H1 (cell line): ENCODE data around the gene RAD51B. TPM values are rescaled to one million over a fixed set of nuclear protein-coding genes. Genes with fewer than 3 reads are reported as not detected.
"Not testable (repeated sequence)": the region's sequence is repeated elsewhere in the genome, so short reads cannot be mapped to it uniquely, and the experiment has no call there.

Experiments used
- CTCF ChIA-PET: fragments of 300-600 bp; sonication (Branson Sonifier 250); formaldehyde crosslinking; loops from one replicate; lab custom pipeline; 2021; ENCODE audit not compliant: partially characterized antibody; lab: Charles Lee
- POLR2A ChIA-PET: fragments of 300-600 bp; sonication (Branson Sonifier 250); formaldehyde crosslinking; loops from one replicate; lab custom pipeline; 2021; ENCODE audit warnings: inconsistent platforms; ENCODE audit not compliant: partially characterized antibody; lab: Charles Lee
- DNase-seq, 2 experiments: peaks; one replicate each; pipeline versions ENCODE4 v3.0.0 to v3.0.0-alpha.2; 2010 to 2022; ENCODE audit warnings: low spot score in 2 of 2, low read depth in 1 of 2, mixed read lengths in 1 of 2
- FAIRE-seq: peaks from 2 replicates; lab custom pipeline; 2011; peaks lifted over from hg19 to GRCh38; lab: Jason Lieb, UNC
- H2AFZ ChIP-seq: 2 replicates; pipeline ENCODE4 v1.8.1; 2012; ENCODE audit warnings: low read length, inconsistent platforms
- H2AK5ac ChIP-seq: 2 replicates; pipeline ENCODE4 v1.6.1; 2013; ENCODE audit warnings: low read depth, low read length
- H2BK120ac ChIP-seq: replicated peaks from 2 replicates; pipeline ENCODE3; 2013; ENCODE audit warnings: low read depth, low read length, inconsistent platforms
- H2BK12ac ChIP-seq: 2 replicates; pipeline ENCODE4 v1.6.1; 2013; ENCODE audit warnings: low read depth, low read length
- H2BK15ac ChIP-seq: 2 replicates; pipeline ENCODE4 v1.6.1; 2013; ENCODE audit warnings: low read length
- H2BK20ac ChIP-seq: 2 replicates; pipeline ENCODE4 v1.6.1; 2013; ENCODE audit warnings: low read length
- H2BK5ac ChIP-seq: 2 replicates; pipeline ENCODE4 v1.6.1; 2013; ENCODE audit warnings: low read depth, low read length
- H3K14ac ChIP-seq: 2 replicates; pipeline ENCODE4 v1.6.1; 2013; ENCODE audit warnings: inconsistent platforms; ENCODE audit not compliant: insufficient read length
- H3K18ac ChIP-seq: 2 replicates; pipeline ENCODE4 v1.6.1; 2013; ENCODE audit warnings: low read length; ENCODE audit errors: extremely low read depth
- H3K23ac ChIP-seq: 2 replicates; pipeline ENCODE4 v1.6.1; 2013; ENCODE audit warnings: inconsistent platforms; ENCODE audit not compliant: insufficient read length
- H3K23me2 ChIP-seq: 2 replicates; pipeline ENCODE4 v1.6.1; 2013; ENCODE audit warnings: low read depth, low read length
- H3K27ac ChIP-seq: 2 replicates; pipeline ENCODE4 v1.6.1; 2011; ENCODE audit warnings: low read depth, low read length, inconsistent platforms
- H3K27me3 ChIP-seq, 4 experiments: replicated peaks in 1 of 4; 1 replicate in 1 of 4; 2 replicates in 3 of 4; pipeline versions ENCODE4 v1.6.1 to v1.8.1; 2011 to 2013; ENCODE audit warnings: low read length in 3 of 4, mild to moderate bottlenecking in 3 of 4, inconsistent platforms in 2 of 4, mixed read lengths in 2 of 4, moderate library complexity in 1 of 4; ENCODE audit not compliant: control insufficient read depth in 3 of 4, insufficient read depth in 3 of 4; ENCODE audit errors: extremely low read depth in 1 of 4
- H3K36me3 ChIP-seq, 4 experiments: 2 replicates each; pipeline versions ENCODE4 v1.6.1 to v1.8.1; 2011 to 2013; ENCODE audit warnings: mild to moderate bottlenecking in 4 of 4, low read length in 3 of 4, moderate library complexity in 2 of 4, control low read depth in 1 of 4, inconsistent platforms in 1 of 4; ENCODE audit not compliant: insufficient read depth in 4 of 4, control insufficient read depth in 2 of 4
- H3K4ac ChIP-seq: replicated peaks from 2 replicates; pipeline ENCODE3; 2013; ENCODE audit warnings: low read length, low read depth, mixed read lengths, inconsistent platforms; ENCODE audit not compliant: insufficient read length
- H3K4me1 ChIP-seq, 4 experiments: replicated peaks in 1 of 4; 1 replicate in 1 of 4; 2 replicates in 3 of 4; pipeline versions ENCODE4 v1.6.1 to v1.8.1; 2011 to 2013; ENCODE audit warnings: low read length in 3 of 4, inconsistent platforms in 2 of 4, mixed read lengths in 1 of 4; ENCODE audit not compliant: insufficient read depth in 4 of 4, control insufficient read depth in 3 of 4
- H3K4me2 ChIP-seq, 2 experiments: 2 replicates each; pipeline versions ENCODE4 v1.6.1 to v1.8.1; 2011 to 2013; ENCODE audit warnings: low read depth in 2 of 2, low read length in 2 of 2, control low read depth in 1 of 2, inconsistent platforms in 1 of 2, mild to moderate bottlenecking in 1 of 2; ENCODE audit not compliant: insufficient read depth in 1 of 2
- H3K4me3 ChIP-seq, 4 experiments: fragments of 200-600, 300-600 bp in 1 of 4; sonication (generic), shearing (Covaris generic), sonication (Bioruptor Twin) in 1 of 4; 2 replicates each; pipeline versions ENCODE4 v1.5.1 to v1.8.1; 2011 to 2016; ENCODE audit warnings: low read length in 4 of 4, low read depth in 3 of 4, control low read depth in 2 of 4, inconsistent platforms in 2 of 4, mild to moderate bottlenecking in 2 of 4, mixed read lengths in 1 of 4, moderate library complexity in 1 of 4; ENCODE audit not compliant: insufficient read depth in 2 of 4; ENCODE audit errors: extremely low read depth in 1 of 4
- H3K56ac ChIP-seq: replicated peaks from 2 replicates; pipeline ENCODE3; 2013; ENCODE audit warnings: low read depth, mild to moderate bottlenecking, mixed read lengths, low read length, inconsistent platforms; ENCODE audit not compliant: insufficient read length
- H3K79me1 ChIP-seq: 2 replicates; pipeline ENCODE4 v1.6.1; 2013; ENCODE audit warnings: low read depth, low read length, control low read depth
- H3K79me2 ChIP-seq, 2 experiments: 2 replicates each; pipeline versions ENCODE4 v1.6.1 to v1.8.1; 2012 to 2013; ENCODE audit warnings: low read length in 2 of 2, mild to moderate bottlenecking in 2 of 2, inconsistent platforms in 1 of 2; ENCODE audit not compliant: insufficient read depth in 2 of 2, control insufficient read depth in 1 of 2
- H3K9ac ChIP-seq, 4 experiments: replicated peaks in 1 of 4; 1 replicate in 1 of 4; 2 replicates in 3 of 4; pipeline versions ENCODE4 v1.6.1 to v1.8.1; 2011 to 2013; ENCODE audit warnings: low read depth in 3 of 4, low read length in 3 of 4, control low read depth in 2 of 4, mild to moderate bottlenecking in 2 of 4, moderate library complexity in 2 of 4, inconsistent platforms in 1 of 4; ENCODE audit errors: extremely low read depth in 1 of 4
- H3K9me3 ChIP-seq, 2 experiments: 2 replicates each; pipeline versions ENCODE4 v1.6.1 to v1.8.1; 2012 to 2013; ENCODE audit warnings: mild to moderate bottlenecking in 2 of 2, moderate library complexity in 2 of 2, control low read depth in 1 of 2, inconsistent platforms in 1 of 2, low read depth in 1 of 2, low read length in 1 of 2, mixed read lengths in 1 of 2; ENCODE audit not compliant: insufficient read depth in 2 of 2
- H4K20me1 ChIP-seq, 2 experiments: replicated peaks in 1 of 2; 2 replicates each; pipeline versions ENCODE3 to v1.8.1; 2011 to 2013; ENCODE audit warnings: inconsistent platforms in 2 of 2, low read length in 2 of 2, mild to moderate bottlenecking in 1 of 2; ENCODE audit not compliant: insufficient read depth in 2 of 2, control insufficient read depth in 1 of 2
- H4K5ac ChIP-seq: 2 replicates; pipeline ENCODE4 v1.6.1; 2013; ENCODE audit warnings: low read length, low read depth, mixed read lengths, inconsistent platforms; ENCODE audit not compliant: insufficient read length
- H4K8ac ChIP-seq: 2 replicates; pipeline ENCODE4 v1.8.0; 2013; ENCODE audit warnings: mild to moderate bottlenecking, moderate library complexity, low read length, inconsistent platforms; ENCODE audit not compliant: insufficient read depth; ENCODE audit errors: extremely low read depth
- H4K91ac ChIP-seq: replicated peaks from 2 replicates; pipeline ENCODE3; 2013; ENCODE audit warnings: low read length, mixed read lengths, inconsistent platforms; ENCODE audit not compliant: insufficient read length
- WGBS, 2 experiments: shearing (Covaris generic) in 1 of 2; methylation state at CpG; one replicate each; pipeline versions ENCODE4 v1.1.6 to v1.1.7; 2013 to 2015; ENCODE audit warnings: low lambda C conversion rate in 2 of 2, mixed read lengths in 2 of 2, inconsistent platforms in 1 of 2, low coverage in 1 of 2, missing lambda C conversion rate in 1 of 2; ENCODE audit not compliant: insufficient replicate concordance in 2 of 2, insufficient coverage in 1 of 2, insufficient read length in 1 of 2; ENCODE audit errors: extremely low coverage in 1 of 2, missing lambda C conversion rate in 1 of 2; 5-methylcytosine and 5-hydroxymethylcytosine counted together
- polyA plus RNA-seq, 7 experiments: library from polyadenylated mRNA; depleted of rRNA in 3 of 7; stranded (reverse) in 5 of 7; unstranded in 2 of 7; fragments of >200 nt in 5 of 7; fragments of 200-250 nt in 2 of 7; gene quantifications; 1 replicate in 5 of 7; 2 replicates in 1 of 7; 4 replicates in 1 of 7; pipeline versions ENCODE4 v1.2.1 to v1.2.3, GENCODE V29; 2011 to 2013; ENCODE audit warnings: missing spikeins in 2 of 7, mixed read lengths in 2 of 7
- total RNA-seq: library from RNA; stranded (reverse); fragmentation: NEBNext Ultra II Directional; extraction: Animal tissue kit (Norgen Biotek cat#: 25700); gene quantifications from 2 replicates; pipeline ENCODE4 v1.2.1, GENCODE V29; 2021

RAD51B gene
- total and polyA plus RNA-seq, 2 of the 8 experiments (the other 6 are each of a cell fraction or from before 2014, with no cell fraction given) = 3.9 to 14.9 TPM

DNA sequence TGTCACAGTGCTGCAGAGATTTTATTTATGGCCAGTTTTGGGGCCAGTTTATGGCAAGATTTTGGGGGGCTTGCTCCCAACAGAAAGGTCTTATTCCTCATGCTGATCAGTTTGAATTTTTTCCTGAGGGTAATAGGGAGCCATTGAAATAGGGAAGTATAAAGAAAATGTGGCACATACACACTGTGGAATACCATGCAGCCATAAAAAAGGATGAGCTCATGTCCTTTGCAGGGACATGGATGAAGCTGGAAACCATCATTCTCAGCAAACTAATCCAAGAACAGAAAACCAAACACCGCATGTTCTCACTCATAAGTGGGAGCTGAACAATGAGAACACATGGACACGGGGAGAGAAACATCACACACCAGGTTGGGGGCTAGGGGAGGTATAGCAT is 483.4 kb downstream of the RAD51B start:
- H4K8ac ChIP-seq, POLR2A ChIA-PET, H3K27me3 ChIP-seq, H2BK120ac ChIP-seq, H3K23me2 ChIP-seq, H2BK15ac ChIP-seq, H4K5ac ChIP-seq, H3K9me3 ChIP-seq, H3K36me3 ChIP-seq, H2AFZ ChIP-seq, H3K4me1 ChIP-seq, H4K20me1 ChIP-seq, H3K4me2 ChIP-seq, DNase-seq, H3K79me2 ChIP-seq, H3K56ac ChIP-seq, H3K79me1 ChIP-seq, H3K4ac ChIP-seq, H3K18ac ChIP-seq, CTCF ChIA-PET, H2AK5ac ChIP-seq, FAIRE-seq, H3K23ac ChIP-seq, H2BK5ac ChIP-seq, H3K27ac ChIP-seq, H3K4me3 ChIP-seq, H2BK12ac ChIP-seq, H2BK20ac ChIP-seq, H4K91ac ChIP-seq, H3K9ac ChIP-seq, H3K14ac ChIP-seq: not testable (repeated sequence)
- 94% methylated on average over 2 of the region's 2 CpGs; no CpG with 5 or more reads in 1 of the 2 experiments for WGBS, 2 experiments
